ENCODE data around the gene TRIM22.
"Not testable (repeated sequence)": the region's sequence is repeated elsewhere in the genome, so short reads cannot be mapped to it uniquely, and the experiment has no call there.

The TRIM22 gene

DNA sequence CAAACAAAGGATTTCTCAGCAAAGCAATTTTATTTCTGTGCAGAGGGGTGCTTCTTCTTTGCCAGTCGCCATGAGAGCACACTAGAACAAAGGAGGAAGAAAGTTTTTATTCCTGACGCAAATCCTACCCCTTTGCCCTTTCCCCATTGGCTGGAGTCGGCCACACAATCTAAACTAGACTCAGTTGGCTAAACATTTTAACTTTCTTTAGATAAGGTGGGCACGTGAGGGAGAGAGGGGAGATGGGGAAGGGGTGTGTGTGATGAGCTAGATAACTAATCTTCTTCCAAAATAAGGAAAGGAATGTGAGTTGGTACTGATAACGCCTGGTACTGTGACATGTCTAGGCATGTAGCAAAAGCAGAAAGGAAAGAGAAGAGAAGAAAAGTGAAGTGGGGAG, 626 bp downstream of the TRIM22 start:
- DNase-seq (ENCODE audit: extremely low read depth in 1 of 2, low read depth in 1 of 2): no peak

DNA sequence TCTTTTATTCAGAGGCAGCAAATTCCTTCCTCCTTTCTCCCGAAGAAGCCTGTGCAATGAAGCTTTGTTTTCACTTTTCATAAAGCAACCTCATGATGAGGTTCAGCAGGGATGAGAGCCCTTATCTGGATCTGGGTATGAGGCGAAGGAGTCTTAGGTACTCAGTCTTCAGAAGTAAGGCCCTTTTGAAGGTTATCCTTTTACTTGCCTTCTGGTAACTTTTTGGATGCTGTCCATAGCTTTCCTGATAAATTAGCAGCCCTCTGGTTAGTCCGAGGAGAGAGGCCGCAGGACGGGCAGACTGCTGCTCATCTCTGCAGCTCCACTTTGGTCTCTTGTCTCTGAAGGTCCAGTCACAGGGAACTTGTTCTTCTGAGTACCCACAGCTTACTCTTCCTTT, 1.1 kb downstream of the TRIM22 start:
- no peak for DNase-seq (ENCODE audit: extremely low read depth in 1 of 2, low read depth in 1 of 2)

DNA sequence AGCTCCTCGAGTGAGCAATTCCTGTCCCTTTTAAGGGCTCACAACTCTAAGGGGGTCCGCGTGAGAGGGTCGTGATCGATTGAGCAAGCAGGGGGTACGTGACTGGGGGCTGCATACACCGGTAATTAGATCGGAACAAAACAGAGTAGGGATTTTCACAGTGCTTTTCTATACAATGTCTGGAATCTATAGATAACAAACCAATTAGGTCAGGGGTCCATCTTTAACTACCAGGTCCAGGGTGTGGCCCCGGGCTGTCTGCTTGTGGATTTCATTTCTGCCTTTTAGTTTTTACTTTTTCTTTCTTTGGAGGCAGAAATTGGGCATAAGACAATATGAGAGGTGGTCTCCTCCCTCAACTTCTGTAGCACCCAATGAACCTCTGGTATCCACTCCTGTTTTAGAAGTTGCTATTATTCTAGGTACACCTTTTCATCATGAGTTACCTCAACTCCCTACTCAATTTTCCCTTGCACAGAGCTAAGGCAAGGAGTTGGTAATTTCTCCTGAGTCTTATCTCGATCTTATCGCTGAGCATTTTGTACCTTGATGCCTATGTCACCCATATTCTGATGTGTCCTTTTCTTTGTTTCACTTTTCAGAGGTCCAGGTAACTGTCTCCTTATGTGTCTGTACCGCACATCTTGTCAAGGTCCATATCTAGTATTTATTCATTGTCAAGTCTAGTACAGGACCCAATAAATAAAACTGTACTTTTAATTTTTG, 1.8 kb downstream of the TRIM22 start:
- not testable (repeated sequence) for DNase-seq (ENCODE audit: extremely low read depth in 1 of 2, low read depth in 1 of 2)

DNA sequence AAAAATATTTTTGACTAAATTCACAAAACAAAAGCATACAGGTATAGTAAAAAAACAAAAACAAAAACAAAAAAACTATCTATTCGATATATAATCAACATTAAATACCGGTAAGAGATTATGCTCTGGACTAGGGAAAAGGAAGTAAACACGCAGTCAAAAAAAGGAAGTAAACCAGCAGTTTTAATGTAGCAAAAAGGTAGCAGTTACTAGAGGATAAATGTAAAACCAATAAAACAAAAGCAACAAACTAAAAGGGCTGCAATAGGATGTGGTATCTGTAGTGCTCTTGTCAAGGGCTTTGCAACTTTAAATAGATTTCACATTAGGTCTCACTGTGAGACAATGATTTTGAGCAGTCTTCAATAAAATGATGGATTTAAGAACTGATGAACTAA, 2.4 kb downstream of the TRIM22 start:
- DNase-seq (ENCODE audit: extremely low read depth in 1 of 2, low read depth in 1 of 2): no peak

DNA sequence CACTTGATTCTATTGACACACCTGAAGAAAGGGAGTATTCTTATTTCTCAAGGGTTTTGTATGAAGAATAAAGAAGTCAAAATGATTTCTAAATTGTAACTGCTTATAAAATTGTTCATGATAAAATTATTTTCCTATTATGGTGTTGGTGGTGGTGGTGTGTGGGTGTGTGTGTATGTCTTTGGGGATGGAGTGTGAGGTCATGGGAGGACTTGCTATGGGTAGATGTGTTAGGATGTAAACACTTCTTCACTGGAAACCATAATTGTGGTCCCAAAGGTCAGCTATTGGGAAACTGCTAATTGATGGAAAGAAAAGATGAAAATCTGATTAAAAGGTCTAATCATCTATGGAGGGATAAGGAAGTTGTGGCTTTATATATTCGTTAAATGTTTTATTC, 5.1 kb downstream of the TRIM22 start:
- DNase-seq (ENCODE audit: extremely low read depth in 1 of 2, low read depth in 1 of 2): no peak

DNA sequence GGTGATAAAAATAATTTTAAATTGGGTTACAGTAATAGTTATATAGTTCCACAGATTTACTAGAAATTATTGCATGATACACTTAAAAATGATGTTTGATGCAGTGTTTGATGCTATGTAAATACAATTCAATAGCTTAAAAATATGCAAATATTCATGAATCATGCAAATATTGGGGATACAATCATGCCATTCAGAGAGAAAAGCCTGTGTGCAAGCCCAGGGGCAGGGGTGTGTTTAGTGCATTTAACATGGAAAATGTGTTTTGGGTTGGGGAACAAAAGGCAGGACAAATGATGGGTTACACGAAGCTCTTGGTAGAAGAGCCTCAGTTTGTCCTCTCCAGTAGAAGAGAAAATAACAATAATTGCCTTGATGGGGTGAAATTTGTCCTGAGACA, 6.0 kb downstream of the TRIM22 start:
- no peak for DNase-seq (ENCODE audit: extremely low read depth in 1 of 2, low read depth in 1 of 2)

DNA sequence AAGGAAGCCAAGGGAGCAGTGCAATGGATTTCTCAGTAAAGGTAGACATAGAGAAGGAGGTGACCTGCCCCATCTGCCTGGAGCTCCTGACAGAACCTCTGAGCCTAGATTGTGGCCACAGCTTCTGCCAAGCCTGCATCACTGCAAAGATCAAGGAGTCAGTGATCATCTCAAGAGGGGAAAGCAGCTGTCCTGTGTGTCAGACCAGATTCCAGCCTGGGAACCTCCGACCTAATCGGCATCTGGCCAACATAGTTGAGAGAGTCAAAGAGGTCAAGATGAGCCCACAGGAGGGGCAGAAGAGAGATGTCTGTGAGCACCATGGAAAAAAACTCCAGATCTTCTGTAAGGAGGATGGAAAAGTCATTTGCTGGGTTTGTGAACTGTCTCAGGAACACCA, 6.6 kb downstream of the TRIM22 start:
- DNase-seq (ENCODE audit: extremely low read depth in 1 of 2, low read depth in 1 of 2): no peak

DNA sequence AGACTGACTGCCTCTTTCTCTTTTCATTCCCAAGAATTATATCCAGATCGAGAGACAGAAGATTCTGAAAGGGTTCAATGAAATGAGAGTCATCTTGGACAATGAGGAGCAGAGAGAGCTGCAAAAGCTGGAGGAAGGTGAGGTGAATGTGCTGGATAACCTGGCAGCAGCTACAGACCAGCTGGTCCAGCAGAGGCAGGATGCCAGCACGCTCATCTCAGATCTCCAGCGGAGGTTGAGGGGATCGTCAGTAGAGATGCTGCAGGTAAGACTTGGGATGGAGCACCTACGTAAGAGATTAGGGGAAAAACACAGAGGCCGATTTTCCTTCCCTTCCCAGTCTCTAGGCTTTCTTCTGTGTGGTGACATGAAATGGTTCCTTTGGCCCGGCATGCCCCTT, 8.7 kb downstream of the TRIM22 start:
- DNase-seq (ENCODE audit: extremely low read depth in 1 of 2, low read depth in 1 of 2): no peak

DNA sequence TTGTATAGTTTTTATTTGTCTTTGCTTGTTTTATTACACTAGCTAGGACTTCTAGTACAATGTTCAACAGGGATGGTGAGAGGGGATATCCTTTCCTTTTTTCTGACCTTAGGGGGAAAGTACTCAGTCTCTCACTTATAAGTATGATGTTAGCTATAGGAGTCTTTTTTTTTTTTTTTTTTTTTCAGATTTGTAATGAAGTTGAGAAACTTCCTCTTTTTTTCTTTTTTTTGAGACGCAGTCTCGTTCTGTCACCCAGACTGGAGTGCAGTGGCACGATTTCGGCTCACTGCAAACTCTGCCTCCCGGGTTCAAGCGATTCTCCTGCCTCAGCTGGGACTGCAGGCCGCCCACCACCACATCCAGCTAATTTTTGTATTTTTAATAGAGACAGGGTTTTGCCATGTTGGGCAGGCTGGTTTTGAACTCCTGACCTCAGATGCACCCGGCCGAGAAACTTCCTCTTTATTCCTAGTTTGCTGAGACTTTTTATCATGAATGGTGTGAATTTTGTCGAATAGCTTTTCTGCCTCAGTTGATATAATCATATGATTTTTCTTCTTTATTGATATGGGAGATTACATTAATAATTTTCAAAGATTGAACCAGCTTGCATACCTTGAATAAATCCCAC, 10.9 kb downstream of the TRIM22 start:
- no peak for DNase-seq (ENCODE audit: extremely low read depth in 1 of 2, low read depth in 1 of 2)

DNA sequence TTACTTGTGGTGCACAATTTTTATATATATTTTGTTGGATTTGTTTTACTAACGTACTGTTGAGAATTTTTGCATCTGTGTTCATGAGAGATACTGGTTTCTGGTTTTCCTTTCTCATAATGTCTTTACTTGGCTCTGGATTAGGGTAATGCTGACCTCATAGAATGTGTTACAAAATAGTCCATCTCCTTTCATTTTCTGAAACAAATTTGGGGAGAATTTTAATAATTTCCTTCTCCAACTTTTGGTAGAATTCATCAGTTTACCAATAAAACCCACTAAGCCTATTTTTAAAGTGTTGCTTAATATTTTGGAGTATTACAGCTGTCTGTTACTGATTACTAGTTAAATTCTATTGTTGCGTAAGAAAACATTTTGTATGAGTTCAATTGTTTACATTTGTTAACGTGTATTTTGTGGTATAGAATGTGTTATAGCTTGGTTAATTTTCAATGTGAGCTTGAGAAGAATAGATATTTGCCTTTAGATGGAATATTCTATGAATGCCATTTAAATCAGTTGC, 11.5 kb downstream of the TRIM22 start:
- DNase-seq (ENCODE audit: extremely low read depth in 1 of 2, low read depth in 1 of 2): no peak

DNA sequence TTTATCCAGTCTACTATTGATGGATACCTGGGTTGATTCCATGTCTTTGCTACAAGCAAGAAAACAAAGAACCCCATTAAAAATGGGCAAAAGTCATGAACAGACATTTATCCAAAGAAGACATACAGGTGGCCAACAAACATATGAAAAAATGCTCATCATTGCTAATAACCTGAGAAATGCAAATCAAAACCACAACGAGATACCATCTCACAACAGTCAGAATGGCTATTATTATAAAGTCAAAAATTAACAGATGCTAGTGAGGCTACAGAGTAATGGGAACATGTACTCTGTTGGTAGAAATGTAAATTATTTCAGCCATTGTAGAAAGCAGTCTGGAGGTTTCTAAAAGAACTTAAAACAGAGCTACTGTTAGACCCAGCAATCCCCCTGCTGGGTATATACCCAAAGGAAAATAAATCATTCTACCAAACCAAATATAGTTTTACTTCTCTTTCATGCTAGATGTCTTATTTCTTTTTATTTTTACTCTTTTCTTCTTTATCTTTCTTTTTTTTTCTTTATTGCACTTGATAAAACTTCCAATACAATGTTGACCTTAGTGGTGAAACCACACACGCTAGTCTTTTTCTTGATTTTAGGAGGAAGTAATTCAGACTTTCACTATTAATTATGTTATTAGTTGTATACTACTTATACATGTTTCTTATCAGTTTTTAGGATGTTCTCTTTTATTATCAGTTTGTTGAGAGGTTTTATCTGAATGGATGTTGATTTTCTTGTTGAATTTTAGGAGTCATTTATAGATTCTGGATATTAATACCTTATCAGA, 14.3 kb downstream of the TRIM22 start:
- no peak for DNase-seq (ENCODE audit: extremely low read depth in 1 of 2, low read depth in 1 of 2)

DNA sequence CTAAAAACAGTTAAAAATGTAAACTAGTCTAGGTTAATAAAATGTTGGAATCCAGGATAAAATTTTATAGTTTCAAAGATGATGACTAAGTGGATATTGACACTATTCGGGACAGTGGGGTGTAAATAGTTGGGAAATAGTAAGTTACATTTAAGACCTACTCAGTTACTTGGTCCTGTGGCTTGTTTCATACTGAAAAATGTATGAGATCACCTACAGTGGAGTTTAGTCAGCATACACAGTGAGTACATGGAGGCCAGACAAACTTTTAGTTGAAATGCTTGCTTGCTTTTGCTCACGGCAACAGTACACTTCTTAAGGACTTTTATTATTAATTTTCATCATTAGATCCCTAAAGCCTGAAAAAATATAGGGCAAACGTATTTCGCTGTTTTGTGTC, 16.1 kb downstream of the TRIM22 start:
- DNase-seq (ENCODE audit: extremely low read depth in 1 of 2, low read depth in 1 of 2): no peak

DNA sequence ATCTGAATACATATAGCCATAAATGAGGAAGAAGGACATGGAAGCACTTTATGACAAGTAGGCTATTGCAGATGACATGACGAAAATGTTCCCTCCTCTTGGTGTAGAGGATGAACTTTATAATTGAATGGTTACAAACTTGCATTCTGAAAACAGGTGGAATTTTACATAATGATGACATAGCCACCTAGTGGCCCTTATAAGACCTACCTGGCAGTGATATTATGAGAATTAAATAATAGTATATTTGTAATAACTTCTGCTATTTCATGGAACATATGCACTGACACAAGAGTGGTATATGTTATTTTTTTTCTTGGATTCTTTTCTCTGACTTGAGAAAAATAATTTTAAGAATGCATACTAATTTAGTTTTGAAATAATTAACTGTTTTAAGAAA, 22.9 kb downstream of the TRIM22 start:
- DNase-seq (ENCODE audit: extremely low read depth in 1 of 2, low read depth in 1 of 2): no peak

DNA sequence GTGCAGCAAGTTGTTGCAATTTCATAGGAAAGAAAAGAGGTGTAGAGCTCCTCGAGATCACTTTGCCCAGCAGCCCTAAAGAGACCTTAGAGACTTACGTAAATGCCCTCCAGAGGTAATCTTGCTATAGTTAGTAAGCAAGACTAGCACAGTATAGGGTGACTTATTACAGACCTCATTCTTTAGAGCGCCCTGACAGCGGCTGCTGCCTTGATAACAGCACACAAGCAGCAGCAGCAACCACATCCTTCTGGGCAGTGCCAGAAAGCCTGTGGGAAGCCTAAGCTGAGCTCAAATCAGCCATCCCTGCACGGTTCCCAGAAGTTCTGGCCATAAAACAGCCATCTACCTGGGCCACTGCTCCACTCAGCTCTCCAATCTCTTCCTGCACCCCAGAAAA, 24.1 kb downstream of the TRIM22 start:
- no peak for DNase-seq (ENCODE audit: extremely low read depth in 1 of 2, low read depth in 1 of 2)

DNA sequence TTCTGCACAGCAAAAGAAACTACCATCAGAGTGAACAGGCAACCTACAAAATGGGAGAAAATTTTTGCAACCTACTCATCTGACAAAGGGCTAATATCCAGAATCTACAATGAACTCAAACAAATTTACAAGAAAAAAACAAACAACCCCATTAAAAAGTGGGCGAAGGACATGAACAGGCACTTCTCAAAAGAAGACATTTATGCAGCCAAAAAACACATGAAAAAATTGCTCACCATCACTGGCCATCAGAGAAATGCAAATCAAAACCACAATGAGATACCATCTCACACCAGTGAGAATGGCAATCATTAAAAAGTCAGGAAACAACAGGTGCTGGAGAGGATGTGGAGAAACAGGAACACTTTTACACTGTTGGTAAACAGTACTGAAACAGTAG, 26.9 kb downstream of the TRIM22 start:
- DNase-seq (ENCODE audit: extremely low read depth in 1 of 2, low read depth in 1 of 2): not testable (repeated sequence)

DNA sequence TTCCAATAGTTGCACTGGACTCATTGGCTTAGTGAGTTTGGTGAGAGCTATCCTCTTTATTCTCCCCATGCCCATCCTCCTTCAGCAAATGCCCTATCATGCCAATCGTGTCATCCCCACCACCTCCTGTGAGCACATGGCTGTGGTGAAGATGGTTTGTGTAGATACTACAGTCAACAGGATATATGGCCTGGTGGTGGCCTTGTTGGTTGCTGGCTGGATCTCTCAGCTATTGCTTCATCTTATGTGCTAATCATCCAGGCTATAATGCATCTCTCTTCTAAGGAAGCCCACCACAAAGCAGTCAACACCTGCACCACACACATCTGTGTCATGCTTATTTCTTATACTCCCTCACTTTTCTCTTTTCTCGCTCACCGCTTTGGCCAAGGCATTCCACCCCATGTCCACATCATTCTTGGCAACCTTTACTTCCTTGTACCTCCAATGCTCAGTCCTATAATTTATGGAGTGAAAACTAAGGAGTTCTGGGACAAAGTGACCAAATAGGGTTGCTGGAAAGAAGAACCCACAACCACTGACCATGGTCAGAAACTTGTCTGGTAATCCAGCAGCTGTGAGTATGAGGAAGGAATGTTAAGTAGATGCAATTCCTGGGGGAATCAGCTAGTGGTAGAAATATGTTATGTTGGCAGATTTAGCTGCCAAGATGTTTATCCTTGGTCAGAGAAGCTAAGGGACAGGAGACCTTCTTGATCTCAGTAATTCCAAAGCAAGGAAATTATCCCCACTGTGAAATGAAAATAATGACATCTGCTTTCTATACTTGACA, 30.3 kb downstream of the TRIM22 start:
- DNase-seq (ENCODE audit: extremely low read depth in 1 of 2, low read depth in 1 of 2): no peak

DNA sequence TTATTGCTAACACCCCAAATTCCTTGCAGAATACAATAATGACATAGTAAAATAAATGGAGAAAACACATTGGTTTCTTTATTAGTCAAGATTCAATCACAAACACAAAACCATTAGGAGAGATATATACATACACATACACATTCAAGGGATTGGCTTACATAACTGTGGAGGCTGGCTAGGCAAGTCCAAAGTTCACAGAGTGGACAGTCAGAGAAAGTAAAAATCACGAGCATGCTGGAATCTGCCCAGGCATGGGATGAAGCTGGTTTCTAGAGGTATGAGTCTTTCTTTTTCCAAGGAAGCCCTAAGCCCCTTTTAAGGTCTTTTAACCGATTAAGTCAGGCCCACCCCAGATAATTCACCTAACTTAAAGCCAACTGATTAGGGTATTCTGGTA, 33.0 kb downstream of the TRIM22 start:
- DNase-seq (ENCODE audit: extremely low read depth in 1 of 2, low read depth in 1 of 2): no peak

DNA sequence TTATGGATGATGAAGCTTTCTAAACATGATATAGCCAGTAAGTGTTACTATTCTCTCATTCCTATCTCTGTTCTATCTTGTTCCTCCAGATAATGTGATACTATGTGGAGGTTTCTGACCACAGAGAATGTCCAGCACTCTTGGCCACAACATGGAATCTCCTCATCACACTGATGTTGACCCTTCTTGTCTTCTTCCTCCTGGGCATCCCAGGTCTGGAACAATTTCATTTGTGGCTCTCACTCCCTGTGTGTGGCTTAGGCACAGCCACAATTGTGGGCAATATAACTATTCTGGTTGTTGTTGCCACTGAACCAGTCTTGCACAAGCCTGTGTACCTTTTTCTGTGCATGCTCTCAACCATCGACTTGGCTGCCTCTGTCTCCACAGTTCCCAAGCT, 36.8 kb downstream of the TRIM22 start:
- no peak for DNase-seq (ENCODE audit: extremely low read depth in 1 of 2, low read depth in 1 of 2)

DNA sequence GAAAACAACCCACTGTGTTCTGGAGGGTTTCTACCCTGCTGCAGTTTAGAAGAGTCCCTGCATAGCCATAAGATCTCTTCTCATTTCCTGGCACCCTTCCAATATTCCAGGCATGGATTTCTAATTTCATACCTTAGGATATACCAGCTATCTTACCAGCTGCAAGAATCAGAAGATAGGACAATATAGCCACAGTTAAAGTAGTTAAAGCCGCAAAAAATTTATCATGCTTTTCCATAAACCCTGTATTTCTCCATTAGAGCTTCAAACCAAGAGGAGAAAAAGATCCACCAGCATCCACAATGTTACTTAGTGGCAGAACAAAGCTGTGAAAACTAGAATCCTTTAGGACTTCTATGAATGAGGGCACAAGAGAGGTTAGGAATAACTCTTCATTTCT, 38.1 kb downstream of the TRIM22 start:
- DNase-seq (ENCODE audit: extremely low read depth in 1 of 2, low read depth in 1 of 2): no peak

DNA sequence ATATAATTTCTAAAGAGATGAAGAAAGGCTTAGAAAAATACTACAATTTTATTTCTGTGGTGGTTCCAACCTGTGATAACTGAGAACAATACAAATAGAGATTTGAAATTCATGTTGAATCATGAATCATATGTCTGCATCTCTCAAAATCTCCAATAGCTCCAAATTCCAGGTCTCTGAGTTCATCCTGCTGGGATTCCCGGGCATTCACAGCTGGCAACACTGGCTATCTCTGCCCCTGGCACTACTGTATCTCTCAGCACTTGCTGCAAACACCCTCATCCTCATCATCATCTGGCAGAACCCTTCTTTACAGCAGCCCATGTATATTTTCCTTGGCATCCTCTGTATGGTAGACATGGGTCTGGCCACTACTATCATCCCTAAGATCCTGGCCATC, 46.8 kb downstream of the TRIM22 start, which contains the start of gene OR56B1:
OR56B1 (plus strand) TSS at position 53 of the 400 bp plus-strand sequence; CDS start at position 122, 69 bp downstream.
- DNase-seq (ENCODE audit: extremely low read depth in 1 of 2, low read depth in 1 of 2): no peak

DNA sequence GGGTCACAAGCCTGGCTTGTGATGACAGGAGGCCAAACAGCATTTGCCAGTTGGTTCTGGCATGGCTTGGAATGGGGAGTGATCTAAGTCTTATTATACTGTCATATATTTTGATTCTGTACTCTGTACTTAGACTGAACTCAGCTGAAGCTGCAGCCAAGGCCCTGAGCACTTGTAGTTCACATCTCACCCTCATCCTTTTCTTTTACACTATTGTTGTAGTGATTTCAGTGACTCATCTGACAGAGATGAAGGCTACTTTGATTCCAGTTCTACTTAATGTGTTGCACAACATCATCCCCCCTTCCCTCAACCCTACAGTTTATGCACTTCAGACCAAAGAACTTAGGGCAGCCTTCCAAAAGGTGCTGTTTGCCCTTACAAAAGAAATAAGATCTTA, 47.5 kb downstream of the TRIM22 start:
- no peak for DNase-seq (ENCODE audit: extremely low read depth in 1 of 2, low read depth in 1 of 2)

Measured in stimulated activated CD8-positive, alpha-beta memory T cell treated with anti-CD3 and anti-CD28 coated beads, Interleukin-7, amount 100 ng/mL, for 48 hours (primary cell).